Renal pelvis (tissue), 4 donors: Measurements from ENCODE around the gene MAFB. TPM values are rescaled to one million over a fixed set of nuclear protein-coding genes. Genes with fewer than 3 reads are reported as not detected.
A peak's percentile ranks its signal among the peaks of the same experiment; 100 is the strongest.

Experiments
- DNase-seq: peaks from one replicate; pipeline ENCODE4 v3.0.0-alpha.2; 2013
- polyA plus RNA-seq, 3 donors: library from polyadenylated mRNA; unstranded; fragments of 120-200 nt; gene quantifications; one replicate each; pipeline ENCODE4 v1.2.1, GENCODE V29; 2013; ENCODE audit not compliant: insufficient read length in 3 of 3

Gene MAFB
- polyA plus RNA-seq, 3 donors, result 133 to 163 (median 143) TPM

DNA sequence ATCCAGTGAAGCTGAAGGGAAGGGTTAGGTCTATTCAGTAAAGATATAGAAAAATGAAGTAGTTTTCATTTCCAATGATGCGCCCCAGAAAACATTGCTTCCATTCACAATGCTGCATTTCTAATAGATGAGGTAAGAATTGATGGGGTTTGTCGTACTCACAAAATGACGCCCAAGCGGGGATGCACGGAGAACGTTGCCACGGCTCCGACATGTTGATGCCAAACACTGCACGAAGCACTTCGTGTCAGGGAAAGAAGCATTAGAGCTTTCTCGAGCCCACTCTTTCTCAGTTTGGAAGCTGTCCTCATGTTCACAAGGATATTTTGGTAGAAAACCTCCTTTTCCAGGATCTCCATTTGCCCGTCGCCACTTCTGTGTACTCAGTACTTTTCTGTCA is 21.6 kb upstream of the MAFB start:
- no peak for DNase-seq

GRCh38 chr20:40706977-40707582 is 18.0 kb upstream of the MAFB start:
- DNase-seq, result no peak

- DNase-seq, result no peak
Observed at GRCh38 chr20:40705413-40705812, 16.4 kb upstream of the MAFB start.

DNA sequence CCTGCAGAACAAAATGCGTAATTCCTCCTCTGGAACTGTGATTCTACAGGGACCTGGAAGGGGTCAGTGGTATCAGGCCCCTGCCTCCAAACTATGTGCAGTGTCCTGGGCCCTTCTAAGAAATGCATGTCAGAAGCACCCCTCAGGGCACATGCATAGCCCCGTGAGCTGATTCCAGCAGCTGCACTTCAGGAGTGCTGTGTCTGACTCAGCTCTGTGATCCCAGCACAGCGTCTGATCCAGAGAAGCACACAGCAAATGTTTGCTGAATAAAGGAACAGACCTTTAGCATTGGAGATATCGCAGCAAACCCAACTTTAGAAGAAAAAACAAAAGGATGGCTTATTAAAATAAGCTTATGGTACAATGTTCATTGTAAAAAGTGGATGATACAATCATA is 15.8 kb upstream of the MAFB start:
- DNase-seq, result no peak

GRCh38 chr20:40703975-40704530 is 15.0 kb upstream of the MAFB start:
- no peak for DNase-seq

GRCh38 chr20:40702504-40702903 is 13.5 kb upstream of the MAFB start:
- no peak for DNase-seq

DNA sequence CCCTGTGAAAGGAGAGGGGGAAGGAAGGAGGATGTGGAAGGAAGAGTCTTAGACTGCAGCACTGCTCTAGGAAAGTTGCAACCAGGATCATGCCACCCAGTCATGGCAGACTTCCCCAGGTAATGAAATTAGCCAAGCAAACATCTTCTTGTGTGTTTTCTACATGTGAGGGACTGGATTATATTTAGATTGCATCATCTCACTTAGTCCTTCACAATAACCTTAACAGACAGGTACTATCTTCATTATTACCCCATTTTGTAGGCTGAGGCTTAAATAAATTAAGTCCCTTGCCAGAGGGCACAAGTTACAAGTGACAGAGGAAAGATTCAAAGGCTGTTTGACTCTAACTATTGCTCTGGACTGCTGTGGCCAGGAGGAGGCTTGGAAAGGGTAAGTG is 9.7 kb upstream of the MAFB start:
- no peak for DNase-seq

GRCh38 chr20:40698281-40698680 is 9.2 kb upstream of the MAFB start:
- DNase-seq, result no peak

GRCh38 chr20:40697541-40697940 is 8.5 kb upstream of the MAFB start:
- no peak for DNase-seq

GRCh38 chr20:40695214-40695613 is 6.2 kb upstream of the MAFB start:
- no peak for DNase-seq

- DNase-seq, result no peak
Observed at GRCh38 chr20:40694246-40694645, 5.2 kb upstream of the MAFB start.

DNA sequence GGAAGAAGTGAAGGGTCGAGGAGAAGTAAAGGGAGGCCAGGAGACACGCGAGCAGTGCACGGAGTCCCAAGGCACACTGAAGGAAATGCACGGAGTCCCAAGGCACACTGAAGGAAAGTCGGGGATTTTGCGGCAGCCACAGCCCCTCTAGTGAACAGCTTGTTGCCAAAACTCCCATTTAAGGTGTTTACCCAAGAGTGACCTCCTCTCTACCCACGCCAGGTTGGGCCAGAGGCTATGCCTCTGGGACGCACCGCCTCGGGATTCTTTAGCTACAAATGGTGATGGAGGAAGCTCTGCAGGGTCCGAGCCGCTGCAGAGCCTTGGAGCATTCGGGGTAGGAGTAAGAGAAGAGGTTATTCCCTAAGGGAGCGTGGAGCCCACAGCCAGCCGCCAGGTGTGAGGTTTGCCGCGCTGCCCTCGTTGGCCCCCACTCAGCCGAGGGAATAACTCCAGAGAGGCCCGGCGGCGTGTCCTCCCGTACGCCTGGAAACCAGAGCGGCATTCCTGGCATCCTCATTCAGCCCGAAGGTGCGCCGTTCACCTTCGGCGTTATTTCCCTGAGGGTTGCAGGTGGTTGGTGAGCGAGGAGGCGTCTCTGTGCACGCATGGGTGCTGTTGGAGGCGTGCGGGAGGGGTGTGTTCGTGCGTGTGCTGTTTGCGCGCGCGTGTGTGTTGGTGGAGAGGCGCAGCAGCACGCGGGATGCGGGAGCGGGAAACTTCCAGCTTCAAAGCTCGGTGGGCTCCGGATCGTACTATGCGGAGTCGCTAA is 3.4 kb upstream of the MAFB start:
- no peak for DNase-seq

DNA sequence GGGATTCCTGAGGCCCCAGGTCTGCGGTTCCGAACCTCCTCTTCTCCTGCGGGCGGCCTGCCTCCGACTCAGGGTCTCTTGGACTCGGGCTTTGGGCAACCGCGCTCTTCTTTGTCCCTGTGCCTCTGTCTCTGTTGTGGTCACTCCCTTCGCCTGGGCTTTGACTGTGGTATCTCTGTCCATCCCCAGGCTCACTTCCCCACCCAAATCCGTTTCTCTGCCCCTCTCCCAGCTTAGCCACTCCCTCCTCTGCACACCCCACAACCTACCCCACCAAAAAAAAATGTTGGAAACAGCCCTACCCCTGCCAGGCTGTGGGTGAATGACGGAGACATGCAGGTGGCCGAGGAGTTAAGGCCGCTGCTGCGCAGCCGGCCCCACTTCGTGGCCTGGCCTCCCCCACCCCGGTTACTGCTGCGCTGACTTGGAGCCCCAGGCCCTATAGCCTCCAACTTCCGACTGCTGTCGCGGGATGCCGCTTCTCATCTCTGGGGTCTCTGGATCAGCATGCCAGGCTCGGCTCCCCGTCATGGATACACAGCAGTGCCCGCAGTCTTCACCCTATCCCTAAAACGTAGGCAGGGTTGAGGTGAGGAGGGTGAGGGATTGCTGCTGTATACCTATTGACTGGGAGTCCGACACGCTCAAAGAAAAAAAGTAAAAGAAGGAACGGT is 2.7 kb upstream of the MAFB start:
- no peak for DNase-seq

DNA sequence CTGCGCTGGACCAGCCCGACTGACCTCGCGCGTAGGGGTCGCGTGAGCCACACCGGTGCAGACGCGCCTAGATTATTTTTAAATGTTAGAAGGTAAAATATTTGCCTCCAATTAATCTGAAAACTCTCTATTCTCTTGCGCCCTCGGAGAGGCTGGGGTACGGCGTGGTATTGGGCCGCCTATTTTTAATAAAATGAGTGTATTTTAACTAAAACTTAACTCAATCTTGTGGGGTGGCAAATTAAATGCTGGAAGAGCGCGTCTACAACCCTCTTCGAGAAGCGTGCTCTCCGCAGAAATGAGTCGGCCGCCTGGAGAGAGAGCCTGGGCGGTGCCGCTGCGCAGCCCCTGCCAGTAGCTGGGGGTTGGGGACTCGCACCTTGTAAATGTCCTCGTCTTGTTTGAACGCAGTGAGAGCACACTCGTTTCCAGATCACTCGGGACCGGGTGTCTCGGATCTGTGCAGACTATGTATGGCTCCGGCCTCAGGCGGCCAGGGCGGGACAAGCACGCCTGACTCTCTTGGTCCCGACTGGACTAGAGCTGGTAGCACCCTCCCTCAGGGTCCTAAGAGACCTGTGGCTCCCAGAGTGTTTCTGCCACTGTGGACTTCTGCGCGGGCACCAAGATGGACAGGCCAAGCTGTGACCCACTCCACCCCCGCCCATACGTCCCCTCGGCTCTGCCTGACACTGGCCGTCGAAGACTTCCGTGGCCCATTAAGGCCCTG is 2.0 kb upstream of the MAFB start:
- DNase-seq, result no peak

GRCh38 chr20:40689943-40690835 is 1.2 kb upstream of the MAFB start:
- DNase-seq, result peak; percentile 91

GRCh38 chr20:40688129-40689099 is 622 bp downstream of the MAFB start:
- no peak for DNase-seq

- DNase-seq, result no peak
Observed at GRCh38 chr20:40687384-40688128, 1.5 kb downstream of the MAFB start.

DNA sequence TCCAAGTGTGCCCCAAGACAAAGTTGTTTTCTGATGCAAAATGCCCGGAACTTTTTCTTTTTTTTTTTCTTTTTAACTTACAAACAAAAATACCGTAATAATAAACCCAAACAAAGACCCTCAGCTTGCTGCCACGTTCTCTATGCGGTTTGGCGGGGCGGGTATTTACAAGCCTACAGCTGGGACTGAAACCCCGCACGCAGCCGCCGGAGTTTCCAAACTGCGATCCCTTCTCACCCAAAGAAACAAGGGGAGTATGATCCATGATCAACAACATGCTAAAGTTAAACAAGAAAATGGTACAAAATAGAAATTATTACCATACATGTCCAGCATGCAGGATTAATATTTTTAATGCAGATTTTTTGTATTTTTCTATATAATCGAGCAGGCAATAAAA is 2.1 kb downstream of the MAFB start:
- DNase-seq, result no peak

DNA sequence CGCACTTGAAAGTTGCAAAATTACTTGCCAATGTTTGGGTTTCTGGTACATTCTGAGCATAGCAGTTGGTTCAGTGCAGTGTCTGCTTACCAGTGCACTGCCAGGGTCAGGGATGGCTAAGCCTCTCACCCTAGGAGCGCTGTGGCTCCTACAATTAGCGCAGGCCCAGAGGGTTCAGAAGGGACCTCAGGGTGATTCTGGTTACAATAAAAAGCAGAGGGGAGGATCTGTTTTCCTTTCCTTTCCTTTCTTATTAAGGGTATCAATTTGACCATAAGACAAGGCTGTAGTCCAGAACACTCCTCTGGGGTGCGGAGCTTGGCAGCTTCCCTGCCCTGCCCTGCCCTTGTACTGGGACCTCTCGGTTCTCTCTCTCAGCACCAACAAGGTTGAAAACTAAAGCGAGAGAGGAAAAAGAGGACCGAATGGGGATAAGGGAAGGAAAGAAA is 2.6 kb downstream of the MAFB start:
- no peak for DNase-seq
